Muscle of arm (tissue), 12 donors: ENCODE results near the gene KMT2C. TPM values are rescaled to one million over a fixed set of nuclear protein-coding genes. Genes with fewer than 3 reads are reported as not detected.
"Not testable (repeated sequence)": the region's sequence is repeated elsewhere in the genome, so short reads cannot be mapped to it uniquely, and the experiment has no call there.

Experiments
- DNase-seq: peaks from one replicate; pipeline ENCODE4 v3.0.0-alpha.2; 2013
- polyA plus RNA-seq, 12 donors: library from polyadenylated mRNA; unstranded; fragments of 120-200 nt; gene quantifications; one replicate each; pipeline ENCODE4 v1.2.1, GENCODE V29; 2013; ENCODE audit not compliant: insufficient read length in 12 of 12

KMT2C gene
- polyA plus RNA-seq, 12 donors, result 29.5 to 165 (median 40.6) TPM

DNA sequence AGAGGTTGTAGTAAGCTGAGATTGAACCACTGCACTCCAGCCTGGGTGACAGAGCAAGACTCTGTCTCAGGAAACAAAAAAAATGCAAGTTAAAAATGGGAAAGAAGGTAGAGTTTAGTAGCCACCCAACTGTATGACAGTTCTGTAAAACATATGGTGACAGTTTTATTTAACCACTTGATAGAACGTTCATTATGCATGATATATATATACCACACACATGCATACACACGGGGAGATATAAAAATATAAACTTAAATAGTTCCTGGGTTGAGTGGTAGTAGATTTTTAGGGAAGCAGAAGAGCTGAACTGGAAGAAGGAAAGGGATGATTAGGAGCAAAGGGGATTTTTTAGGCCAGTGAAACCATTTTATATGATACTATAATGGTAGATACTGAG is 120.0 kb downstream of the KMT2C start:
- no peak for DNase-seq

DNA sequence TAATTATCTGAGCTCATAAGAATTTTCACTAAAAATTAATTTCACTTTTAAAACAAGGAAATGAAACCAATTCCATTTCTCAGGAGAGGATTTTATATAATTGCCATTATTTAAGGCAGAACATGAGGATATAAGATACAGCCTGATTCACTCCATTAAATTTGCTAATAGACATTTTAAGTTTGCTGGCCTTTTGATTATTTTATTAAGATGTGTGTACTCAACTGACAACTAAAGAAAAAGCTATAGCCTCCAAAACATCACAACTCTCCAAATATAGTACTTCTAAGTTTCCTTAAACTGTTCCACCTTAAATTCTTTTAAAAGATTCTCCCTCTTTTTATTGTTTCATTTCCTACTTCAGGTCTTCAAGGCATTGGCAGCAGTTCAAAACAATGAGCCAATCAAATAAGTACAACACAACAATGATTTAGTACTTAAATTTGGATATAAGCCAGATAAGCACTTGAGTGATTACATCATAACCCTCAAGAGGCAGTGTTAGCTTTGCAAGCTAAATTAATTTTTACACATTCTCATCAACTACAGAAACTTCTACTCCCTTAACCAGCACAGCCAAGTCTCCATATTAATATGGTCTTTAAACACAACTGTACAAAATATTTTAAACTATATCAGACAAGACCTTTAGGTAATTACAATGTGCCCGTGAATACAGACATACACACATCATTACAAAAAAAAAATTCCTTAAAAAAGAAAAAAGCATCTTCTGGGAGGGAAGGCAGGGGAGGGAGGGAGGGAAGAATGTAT is 121.8 kb downstream of the KMT2C start:
- DNase-seq, result peak; percentile 46

DNA sequence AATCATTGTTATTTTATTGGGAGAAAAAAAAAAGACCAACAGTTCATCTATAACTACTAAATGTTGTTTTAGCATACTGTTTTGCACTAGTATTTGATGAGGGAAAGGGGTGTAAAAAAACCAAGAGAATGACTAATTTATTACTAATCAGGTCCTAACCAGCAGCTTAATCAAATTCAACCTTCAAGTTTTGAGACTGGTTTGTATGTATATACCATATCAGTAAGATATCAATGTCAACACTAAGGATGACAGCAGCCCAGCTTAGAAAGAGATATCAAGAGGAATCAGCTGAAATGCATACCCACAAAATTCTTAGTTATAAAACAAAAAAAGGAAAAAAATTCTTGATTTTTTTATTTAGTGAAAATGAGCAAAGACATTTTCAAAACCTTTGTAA is 122.6 kb downstream of the KMT2C start:
- no peak for DNase-seq

DNA sequence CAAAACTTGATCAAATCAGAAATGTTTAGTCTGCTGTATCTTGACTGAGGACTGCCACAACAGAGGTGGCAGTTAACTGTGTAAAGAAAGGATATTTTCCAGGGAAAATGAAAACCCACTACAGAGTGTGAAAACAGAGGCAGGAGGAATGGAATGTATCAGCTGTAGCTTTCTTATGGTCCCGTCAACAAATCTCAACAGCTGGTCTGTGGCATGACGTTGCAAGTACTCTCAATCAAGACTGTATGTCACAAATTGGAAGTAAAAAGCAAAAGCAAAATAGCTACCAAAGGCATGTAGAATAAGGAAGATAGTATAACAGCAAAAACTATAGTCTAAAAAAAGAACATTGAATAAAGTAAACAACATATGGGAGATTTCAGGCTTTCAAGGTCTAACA is 123.5 kb downstream of the KMT2C start:
- no peak for DNase-seq

DNA sequence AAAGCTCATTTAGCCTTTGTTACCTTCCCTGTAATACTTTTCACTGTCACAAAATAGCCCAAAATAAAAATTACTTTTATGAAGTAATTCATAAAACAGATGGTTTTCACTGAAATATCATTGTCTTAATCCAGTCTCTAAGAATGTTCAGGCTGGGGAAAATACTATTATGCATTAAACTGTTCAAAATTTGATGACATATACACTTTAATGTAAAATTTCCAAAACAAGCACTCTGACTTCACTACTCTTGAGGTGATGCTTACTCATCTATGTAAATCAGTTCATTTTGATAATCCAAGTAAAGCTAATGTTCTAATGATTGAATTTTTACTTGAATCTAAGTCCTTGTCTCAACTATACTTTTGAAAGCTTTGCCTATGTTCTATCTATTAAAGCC is 127.9 kb downstream of the KMT2C start:
- DNase-seq, result no peak

DNA sequence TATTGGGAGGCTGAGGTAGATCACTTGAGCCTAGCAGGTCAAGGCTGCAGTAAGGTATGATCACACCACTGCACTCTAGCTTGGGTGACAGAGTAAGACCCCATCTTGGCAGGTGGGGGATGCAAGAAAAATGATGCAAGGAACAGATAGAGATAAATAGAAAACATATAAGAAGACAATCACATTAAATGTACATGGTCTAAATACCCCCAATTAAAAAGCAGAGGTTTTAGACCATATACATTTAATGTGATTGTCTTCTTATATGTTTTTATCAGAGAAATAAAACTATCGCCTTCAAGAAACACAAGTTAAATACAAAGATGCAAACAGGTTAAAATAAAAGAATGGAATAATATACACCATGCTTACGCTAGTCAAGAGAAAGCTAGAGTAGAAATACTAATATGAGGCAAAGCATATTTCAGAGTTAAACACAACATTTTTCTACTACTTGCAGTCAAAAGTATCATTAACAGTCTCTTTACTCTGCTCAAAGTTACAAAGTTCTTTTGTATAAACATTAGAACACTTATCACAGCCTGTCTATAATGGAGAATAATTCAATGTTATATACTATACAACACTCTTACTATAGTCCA is 136.2 kb downstream of the KMT2C start:
- DNase-seq, result not testable (repeated sequence)

DNA sequence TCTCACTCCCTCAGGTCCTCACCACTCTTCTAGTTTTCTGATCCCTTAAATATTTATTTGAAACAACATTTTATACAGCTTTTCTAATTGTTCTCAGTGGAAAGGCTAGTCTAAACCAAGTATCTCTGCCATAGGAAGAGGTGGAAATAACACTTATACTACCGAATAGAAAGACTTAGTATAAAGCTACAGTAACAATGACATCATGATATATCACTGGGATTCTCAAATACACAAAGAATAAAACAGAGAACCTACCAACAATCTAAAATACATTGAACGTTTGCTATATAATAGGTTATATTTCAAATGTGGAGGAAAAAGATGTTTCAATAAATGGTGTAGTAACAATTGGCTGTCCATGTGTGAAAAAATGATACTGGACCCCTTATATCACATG is 142.9 kb downstream of the KMT2C start:
- DNase-seq, result no peak

DNA sequence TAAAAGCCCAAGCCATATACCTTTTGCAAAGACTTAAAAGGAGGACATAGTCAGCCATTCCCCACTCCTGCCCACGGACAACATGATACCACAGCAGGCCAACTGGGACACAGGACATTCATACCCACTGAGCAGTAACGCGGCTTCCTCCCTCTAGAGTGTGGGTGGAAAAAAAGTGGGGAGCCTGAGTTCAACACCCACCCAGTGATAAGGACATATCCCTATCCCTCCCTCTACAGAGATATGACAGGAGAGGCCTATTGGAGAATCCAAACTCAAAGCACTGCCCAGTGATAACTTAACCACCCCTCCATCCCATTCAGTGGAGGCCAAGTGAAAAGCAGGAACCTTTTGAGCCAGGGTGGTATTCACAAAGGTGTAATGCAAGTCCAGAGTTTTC is 148.8 kb downstream of the KMT2C start:
- DNase-seq, result not testable (repeated sequence)

DNA sequence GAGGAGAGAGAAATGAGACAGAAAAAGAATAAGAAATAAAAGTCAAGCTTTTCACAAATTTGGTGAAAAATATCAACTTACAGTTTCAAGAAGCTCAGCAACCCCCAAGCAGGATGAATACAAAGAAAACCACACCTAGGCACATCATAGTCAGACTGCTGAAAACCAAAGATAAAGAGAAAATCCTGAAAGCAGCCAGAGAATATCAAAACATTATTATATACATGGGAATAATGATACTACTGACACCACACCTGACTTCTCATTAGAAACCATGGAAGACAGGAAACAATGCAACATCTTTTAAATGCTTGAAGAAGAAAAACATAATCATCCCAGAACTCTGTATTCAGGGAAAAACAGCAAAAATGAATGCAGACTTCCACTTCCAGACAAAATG is 149.6 kb downstream of the KMT2C start:
- DNase-seq, result not testable (repeated sequence)

DNA sequence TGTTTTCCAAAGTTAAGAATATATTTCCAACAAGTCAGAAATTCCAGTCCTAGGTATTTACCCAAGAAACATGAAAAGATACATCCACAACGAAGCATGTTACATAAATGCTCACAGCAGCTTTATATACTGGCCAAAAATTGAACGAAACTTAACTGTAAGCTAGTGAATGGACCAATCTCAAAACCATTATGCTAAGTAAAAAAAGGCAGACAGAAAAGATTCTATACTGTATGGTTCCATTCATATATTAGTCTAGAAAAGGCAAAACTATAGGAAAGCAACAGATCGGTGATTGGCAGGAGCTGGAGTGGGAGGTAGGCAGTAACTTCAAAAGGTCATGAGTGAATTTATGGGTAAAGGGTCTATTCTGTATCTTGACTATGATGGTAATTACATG is 150.8 kb downstream of the KMT2C start:
- not testable (repeated sequence) for DNase-seq

DNA sequence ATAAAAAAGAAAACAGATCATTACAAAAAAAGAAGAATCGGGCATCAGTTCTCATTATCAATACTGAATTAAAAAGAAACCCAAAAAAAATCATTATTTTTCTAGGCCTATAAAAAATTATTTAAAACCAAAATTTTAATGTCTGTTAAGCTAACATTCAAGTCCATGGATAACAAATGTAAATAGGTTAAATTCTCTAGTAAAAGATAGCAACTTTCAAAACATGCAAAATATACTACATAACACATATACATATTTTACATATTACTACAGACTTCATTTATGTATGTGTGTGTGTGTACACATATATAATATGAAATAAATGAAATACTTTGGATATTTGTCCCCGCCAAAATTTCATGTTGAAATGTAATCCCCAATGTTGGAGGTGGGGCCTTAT is 158.1 kb downstream of the KMT2C start:
- DNase-seq, result not testable (repeated sequence)

DNA sequence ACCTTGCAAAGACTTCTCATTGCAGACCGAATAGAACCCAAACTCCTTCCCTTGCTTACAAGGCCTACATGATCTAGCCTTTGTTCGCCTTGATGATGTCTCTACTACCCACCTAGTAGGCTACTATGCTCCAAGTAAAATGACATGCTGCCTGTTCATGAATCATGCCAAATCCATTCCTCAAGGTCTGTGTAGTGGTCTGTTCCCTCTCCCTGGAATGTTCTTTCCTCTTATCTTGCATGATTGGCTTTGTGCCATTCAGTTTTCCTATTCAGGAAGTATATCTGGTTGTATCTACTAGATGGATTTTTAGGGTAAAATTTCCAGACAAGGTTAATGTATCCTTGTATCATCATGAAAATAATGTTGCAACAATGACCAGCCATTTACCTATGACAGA is 165.4 kb downstream of the KMT2C start:
- not testable (repeated sequence) for DNase-seq

DNA sequence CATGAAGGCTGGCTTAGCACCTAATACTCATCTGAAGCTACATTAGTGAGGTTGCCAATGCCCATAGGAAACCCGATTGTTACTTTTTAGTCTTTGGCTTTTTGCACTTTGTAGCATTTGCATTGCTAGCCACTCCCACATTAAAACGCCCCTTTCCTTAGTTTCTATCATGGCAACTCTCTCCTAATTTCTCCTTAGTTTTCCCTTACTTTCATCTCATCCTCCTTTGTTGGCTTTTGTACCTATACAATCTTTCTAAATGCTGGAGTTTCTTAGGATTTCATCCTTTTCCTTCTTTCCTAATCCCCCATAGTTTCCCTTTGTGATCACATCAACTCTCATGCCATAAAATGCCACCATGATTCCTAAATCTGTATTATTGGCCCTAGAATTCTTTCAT is 168.9 kb downstream of the KMT2C start:
- not testable (repeated sequence) for DNase-seq

DNA sequence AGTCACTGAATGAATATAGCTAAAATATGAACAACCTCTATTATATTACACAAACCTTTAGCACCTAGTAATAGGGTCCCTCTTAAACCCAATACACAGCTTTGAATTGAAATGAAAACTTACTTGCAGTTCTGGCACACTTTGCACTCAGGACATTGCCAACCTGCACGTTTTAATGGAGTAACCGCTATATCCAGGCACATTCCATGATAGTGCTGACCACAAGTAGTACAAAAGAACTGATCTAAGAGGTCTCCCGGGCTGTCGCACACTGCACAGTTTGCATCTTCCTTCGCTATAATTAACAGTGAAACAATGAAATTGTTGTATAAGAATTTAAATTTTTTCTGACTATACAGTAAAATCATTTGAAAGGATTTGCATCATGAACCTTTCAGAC is 170.9 kb downstream of the KMT2C start:
- DNase-seq, result not testable (repeated sequence)

DNA sequence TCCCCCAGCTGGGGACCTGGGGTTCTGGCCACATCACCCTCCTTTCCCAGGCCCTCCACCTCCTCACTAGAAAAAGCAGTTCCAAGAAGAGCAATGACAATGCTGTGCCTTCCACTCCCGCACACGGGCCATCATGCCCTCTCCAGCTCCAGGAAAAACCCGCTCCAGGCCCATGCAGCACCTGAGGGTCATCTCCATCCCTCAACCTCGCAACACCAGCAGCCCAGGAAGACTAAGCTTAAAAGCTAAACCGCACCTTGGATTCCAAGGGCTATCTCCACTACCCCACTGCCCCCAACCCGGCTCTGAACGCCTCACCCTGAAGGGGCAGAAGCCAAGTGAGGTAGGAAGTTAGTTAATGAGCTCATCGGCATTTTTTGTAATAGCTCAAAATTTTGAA is 173.7 kb downstream of the KMT2C start:
- DNase-seq, result not testable (repeated sequence)

DNA sequence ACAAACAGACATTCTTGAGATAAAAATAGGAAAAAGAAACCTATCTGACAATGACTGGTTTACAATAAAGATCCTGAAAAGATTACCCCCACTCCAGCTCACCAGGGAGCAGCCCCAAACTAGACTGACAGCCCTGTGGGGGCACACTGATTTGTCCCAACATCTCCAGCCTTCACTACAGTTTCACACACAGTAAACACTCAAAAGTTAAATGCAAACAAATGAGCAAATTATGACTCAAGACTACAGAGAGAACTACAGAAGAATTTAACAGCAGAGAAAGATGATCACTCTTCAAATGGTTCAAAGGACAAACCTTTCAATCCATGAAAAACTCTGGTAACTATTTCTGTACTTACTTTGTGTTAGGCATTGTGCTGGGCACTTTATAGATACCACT is 176.2 kb downstream of the KMT2C start:
- not testable (repeated sequence) for DNase-seq

DNA sequence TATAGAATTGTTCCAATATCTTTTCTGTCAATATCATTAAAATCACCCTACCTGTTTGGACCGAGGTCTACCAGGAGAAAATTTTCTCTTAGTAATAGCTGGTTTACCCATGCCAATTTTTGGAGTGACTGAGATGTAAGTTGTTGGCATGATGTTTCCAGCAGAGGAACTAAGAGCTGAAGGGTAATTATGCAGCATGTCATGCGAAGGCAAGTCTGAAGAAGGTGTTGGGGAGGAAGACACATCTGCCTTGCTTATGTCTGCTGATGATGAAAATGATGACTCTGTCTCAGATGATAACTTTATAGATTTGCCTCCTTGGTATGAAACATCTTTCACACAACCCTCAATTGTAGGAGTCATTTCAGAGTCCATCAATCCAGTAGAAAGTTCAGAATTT is 188.0 kb downstream of the KMT2C start:
- DNase-seq, result not testable (repeated sequence)

DNA sequence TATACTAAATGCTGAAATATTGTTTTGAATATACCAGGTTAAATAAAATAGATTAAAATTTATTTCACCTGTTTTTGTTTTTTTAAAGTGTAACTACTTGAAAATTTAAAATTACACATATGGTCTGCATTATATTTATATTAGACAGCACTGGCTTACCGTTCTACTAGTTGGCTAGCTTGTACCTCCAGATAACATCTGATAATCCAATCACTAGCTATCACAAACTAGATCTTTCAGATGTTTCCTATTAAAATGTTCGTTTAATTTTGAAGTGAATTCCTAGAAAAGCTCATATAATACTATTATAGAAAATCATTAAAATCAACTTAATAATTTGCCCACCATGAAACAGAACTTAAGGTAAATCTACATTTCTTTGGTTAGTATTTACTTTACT is 190.4 kb downstream of the KMT2C start:
- DNase-seq, result not testable (repeated sequence)

DNA sequence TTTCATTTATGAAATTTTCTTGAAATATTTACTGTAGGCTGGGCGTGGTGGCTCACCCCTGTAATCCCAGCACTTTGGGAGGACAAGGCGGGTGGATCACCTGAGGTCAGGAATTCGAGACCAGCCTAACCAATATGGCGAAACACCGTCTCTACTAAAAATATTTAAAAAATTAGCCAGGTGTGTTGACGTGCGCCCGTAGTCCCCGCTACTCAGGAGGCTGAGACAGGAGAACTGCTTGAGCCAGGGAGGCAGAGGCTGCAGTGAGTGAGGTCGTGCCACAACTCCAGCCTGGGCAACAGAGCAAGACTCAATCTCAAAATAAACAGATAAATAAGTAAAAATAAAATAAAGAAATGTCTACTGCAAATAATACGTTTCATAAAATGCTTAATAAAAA is 192.3 kb downstream of the KMT2C start:
- DNase-seq, result not testable (repeated sequence)

DNA sequence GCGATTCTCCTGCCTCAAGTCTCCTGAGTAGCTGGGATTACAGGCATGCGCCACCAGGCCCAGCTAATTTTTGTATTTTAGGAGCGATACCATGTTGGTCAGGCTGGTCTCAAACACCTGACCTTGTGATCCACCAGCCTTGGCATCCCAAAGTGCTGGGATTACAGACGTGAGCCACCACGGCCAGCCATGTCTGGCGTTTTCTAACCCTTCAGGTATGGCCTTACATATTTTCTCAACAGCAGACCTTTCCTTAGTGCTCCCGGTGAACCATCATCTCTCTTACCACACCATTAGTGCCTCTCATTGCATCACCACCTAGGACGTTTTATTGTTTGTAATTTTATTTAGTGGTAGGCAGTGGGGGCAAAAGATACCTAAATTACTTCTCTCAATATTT is 194.5 kb downstream of the KMT2C start:
- DNase-seq, result not testable (repeated sequence)

DNA sequence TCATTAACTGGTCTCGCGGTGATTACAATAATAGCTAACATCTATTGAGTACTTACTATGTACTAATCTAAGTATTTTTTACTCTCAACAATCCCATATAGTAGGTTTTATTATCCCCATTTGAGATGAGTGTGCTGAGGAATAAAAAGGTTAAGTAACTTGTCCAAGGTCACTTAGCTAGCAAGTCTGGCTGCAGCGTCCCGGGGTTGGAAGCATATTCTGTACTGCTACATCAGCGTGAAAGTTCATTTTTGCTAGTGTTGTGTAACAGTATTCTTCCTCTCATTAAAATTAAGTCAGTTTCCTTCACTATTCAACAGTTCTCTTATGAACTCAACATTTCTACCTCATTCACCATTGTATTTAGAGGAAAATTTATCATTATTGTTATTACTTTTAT is 199.5 kb downstream of the KMT2C start:
- DNase-seq, result not testable (repeated sequence)

DNA sequence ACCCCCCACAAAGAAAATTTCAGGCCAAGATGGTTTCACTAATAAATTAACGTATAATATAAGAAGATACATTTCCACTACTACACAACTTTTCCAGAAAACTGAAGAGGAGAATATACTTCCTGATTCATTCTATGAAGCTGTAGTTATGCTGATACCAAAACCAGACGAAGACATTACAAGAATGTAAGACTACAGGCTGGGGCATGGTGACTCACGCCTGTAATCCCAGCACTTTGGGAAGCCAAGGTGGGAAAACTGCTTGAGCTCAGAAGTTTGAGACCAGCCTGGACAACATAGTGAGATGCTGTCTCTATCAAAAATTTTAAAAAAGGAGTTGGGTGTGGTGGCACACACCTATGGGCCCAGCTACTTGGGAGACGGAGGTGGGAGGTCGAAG is 201.4 kb downstream of the KMT2C start:
- not testable (repeated sequence) for DNase-seq

DNA sequence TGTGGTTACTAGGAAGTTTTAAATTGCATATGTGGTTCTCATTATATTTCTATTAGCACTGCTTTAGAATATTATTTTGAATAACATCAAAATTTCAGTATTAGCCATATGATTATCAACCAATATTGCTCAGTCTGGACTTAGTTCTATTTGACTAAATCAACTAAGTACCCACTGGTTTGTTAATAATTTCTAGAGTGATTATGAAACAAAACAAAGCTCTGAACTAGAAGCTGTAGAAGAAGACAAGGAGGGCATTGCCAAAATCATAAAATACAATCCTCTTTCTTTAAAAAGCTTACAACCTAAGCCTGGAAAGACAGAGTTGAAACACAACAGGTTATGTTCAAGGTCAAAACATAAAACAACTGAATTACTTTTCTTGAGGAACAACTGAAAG is 204.7 kb downstream of the KMT2C start:
- no peak for DNase-seq

DNA sequence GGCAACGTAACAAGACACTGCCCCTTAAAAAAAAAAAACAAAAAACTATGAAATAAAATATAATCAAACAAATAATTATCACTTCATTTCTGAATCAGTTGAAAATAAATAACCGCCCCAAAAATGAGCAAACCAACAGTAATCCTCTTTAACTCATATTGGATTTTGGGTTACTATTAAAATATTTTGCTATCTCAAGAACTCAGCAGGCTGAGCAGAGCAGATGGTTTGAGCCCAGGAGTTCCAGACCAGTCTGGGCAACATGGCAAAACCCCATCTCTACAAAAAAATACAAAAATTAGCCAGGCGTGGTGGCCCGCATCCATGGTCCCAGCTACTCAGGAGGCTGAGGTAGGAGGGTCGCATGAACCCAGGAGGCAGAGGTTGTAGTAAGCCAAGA is 216.2 kb downstream of the KMT2C start:
- not testable (repeated sequence) for DNase-seq
